Ammon's horn (tissue), 1 donor: Measurements from ENCODE around the gene IGFBP5.

ENCODE experiments used
- DNase-seq: peaks from one replicate; pipeline ENCODE4 v3.0.0-alpha.2; 2016; ENCODE audit warnings: low spot score

Gene IGFBP5

DNA sequence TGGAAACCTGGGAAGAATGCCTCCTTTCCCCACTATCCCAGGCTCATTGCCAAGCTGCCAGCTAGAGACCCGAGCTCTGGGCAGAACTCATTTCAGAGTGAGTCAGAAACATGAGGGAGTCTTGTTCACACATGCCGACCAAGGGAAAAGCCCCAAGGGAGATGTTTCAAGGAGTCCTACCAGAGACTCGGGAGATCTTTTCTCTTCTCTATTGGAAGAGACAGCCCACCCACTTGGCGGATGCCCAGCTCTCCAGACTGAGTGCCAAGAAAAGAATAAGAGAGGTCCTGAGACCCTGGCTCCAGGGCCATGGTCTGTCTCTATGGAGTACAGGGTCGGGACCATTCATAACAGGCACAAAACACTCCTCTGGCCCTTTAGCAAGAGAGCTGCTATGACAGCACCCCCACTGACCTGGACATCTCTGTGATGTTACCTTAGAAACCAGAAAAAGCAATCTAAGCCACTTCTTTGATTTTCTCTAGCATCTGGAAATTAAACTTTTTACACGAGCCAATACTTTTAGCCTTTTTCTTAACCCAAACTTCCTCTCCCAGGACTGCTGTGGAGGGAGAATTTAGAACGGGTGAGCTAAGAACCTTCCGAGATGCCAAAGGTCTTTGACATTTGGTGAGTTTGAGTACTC, 18.5 kb upstream of the IGFBP5 start:
- DNase-seq = no peak

DNA sequence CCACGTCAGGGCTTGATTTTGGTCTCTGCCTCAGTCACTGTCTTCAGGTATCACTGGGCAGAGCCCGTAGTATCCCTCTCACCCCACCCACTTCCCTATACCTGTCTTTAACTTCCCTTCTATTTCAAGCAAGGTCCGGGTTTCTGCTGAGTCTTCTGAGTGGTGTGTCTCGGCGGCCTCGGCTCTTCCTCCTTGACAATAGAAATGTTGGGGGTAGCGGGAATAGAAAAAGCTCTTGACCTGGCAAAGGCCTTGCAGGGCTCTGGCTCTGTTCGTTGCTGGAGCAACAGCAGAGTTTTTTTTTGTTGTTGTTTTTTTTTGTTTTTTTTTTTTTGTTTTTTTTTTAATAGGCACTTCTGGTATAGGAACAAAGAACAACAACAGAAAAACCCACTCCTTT, 16.0 kb upstream of the IGFBP5 start:
- no peak for DNase-seq

DNA sequence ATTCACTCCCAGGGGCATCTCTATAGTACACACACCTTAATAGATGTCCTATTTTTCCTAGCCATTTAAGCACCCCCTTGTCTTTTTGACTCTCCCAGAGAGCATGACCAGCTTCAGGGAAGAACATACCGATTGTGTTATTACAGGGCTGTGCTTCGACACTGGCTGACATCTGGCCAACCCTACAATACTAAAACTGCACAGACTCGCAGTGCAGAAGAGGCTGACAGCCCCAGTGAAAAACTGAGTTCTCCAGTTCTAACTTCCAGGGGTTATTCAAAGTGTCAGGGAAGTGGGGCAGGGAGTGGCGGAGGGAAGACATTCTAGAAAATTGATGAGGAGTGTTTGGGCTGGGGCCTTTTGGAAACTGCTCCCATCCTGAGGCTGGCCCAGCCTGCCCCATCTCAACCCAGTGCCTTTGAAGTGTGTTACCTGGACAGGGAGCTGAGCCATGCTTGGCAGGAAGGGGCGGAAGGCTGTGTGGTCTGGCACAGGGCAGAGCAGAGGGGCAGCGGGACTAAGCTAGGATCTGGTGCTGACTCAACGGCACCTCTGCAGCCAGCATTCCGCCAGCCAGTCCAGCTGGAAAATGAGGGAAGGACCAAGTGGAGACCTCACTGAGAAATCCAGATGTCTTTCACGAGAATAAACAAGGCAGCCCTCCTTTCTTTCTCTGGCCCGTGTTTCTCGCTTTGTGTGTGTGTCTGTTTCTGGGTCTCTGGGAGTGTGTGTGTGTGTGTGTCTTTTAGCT, 15.4 kb upstream of the IGFBP5 start:
- DNase-seq = no peak

DNA sequence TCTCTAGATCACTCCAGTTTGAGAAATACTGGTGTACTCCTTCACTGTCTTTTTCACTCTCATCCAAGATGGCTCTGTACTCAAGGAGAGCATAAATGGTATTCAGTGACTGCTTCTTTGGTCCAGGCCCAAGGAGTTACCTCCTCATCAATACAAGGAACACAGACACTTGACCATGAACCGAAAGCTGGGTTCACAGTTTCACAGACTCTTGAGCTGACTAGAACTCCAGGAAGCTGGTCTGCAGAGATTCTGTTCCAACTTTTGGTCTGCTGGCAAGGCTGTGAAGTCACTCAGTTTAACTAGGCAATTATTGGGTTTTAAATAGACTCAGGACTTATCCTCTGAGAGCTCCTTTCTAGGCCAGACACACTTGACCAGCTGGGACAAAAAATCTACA, 7.4 kb upstream of the IGFBP5 start:
- no peak for DNase-seq

DNA sequence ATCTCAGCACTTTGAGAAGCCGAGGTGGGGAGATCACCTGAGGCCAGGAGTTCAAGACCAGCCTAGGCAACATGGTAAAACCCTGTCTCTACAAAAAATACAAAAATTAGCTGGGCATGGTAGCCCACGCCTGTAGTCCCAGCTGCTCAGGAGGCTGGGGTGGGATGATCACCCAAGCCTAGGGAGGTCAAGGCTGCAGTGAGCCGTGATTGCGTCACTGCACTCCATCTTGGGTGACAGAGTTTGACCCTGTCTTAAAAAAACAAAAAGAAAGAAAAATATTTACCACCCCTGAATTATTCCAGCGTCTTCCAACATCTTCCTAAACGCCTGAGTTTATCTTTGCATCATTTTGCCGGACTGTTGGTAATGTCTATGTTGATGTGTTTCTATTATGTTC, 6.2 kb upstream of the IGFBP5 start:
- no peak for DNase-seq

DNA sequence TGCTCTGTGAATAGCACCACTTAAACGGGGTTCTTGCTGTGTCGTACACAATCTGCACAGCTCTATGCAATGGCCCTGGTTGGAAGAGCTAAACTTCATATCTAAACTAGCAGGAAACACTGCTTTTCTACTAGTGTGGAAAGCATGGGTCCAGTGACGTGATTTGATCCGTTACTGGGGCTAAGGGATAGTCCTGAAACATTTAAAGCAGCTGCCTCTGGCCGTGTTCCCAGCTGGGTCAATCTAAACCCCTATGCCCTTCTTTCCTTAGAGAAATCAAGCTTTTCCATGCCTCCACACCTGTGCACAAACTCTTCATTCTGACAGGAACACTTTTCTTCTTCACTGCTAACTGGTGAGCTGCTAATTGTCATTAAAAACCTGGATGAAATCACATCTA, 5.4 kb upstream of the IGFBP5 start:
- no peak for DNase-seq

DNA sequence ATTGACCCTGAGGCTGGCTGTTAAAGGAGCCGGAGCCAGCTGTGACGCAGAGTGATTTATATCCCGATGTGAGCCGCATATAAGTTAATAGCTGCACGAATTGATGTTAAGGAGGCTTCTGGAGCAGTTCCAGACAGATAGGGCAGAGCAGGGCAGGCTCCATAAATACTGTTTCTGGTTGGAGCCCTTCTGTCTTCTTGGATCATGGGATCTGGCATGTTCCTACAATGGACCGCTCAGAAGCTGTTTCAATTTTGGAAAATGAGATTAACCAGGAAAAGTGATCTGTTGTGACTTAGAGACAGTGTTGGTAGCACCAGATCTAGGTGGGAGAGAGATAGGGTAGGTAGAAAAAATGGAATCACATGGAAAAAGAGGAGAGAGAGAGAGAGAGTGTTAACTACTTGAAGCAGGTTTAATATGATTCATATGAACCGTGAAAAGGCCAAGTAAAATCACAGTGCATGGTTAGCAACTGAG, 4.8 kb upstream of the IGFBP5 start:
- no peak for DNase-seq

DNA sequence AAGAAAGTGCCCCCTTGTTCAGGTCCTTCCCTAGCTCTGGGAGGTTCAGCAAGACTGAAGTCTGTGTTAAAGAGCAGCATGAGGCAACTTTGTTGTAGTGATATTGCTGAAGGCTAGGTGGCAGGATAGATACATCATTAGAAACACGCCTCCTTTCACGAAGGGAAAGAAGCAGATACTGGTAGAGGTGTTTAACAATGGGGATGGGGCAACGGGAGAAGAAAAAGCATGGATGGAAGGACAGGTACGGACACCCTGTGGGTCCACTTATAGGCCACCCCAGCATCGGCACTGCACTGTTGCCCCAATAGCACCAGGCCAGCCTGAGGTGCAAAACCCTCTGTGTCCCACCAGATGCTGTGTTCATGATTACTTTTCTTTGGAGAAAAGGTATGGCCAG, 3.5 kb upstream of the IGFBP5 start:
- peak; percentile 90 for DNase-seq

DNA sequence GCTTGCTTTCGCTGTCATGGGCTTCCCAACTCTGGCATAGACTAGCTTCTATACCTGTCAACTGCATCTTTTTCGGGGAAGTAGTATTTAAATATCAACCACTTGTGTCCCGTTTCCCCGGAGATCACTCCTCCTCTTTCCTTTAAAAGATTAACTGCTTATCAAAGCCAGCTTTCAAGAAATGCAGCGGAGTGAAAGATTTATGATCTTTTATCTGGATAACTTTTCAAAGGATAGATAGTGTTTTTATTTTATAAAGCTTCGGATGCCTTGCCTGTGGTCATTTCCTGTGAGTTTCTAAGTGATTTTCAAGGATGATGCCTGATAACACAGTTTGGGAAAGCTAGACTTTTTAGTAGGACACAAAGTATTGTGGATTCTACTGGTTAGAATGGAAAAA, 2.9 kb upstream of the IGFBP5 start:
- DNase-seq = no peak

DNA sequence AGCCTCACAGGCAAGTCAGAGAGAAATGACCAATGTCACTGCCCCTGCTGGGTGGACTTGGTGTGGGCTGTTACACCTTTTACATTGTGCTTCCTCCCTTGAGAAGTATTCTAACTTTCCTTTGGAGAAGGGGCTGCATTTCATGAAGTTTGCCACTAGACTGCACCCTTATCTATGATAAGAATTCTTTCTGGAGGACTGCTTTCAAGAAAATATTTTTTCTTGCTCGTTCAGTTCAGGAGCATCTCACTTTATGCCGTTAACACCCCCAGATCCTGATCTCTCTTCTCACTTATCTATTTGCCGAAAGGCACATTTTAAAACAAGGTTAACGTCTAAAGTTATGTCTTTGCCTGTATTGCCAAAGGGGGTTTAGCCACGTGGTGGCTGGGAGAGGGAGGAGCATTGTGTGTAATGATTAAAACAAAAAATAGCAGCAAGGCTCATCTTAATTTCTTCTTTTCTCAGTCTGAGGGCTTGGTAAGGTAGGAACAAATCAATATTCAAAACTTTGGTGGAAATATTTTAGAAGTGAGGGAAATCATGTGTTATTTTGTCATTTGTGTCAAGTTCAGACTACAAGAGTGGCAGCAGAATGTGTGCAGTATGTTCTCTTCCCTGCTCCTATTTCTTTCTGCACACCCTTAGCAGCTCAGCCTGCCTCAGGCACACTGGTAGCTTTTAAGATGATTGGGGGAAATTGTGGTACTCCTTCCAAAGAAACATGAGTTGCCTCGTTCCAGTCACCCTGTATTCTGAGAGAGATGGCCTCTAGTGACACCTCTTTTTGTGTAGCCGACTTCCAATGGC, 1.6 kb upstream of the IGFBP5 start:
- no peak for DNase-seq

DNA sequence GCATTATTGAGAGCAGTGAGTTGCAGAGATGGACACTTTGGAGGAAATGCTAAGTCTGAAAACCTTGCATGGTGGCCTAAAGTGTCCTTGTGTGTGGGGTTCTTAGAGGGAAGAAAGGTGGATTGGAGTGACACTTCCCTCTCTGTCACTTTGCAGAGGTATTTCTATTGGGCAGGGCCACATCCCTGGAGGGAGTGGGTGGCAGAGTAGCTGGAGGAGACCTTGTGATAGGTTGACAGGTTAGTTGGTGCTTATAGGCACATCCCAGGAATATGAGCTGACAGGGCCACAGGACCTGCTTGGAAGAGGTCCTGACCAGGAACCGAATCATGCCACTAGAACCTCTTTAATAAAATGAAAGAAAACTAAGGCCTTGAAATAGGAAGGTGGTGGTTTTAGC, 972 bp upstream of the IGFBP5 start:
- DNase-seq = no peak

DNA sequence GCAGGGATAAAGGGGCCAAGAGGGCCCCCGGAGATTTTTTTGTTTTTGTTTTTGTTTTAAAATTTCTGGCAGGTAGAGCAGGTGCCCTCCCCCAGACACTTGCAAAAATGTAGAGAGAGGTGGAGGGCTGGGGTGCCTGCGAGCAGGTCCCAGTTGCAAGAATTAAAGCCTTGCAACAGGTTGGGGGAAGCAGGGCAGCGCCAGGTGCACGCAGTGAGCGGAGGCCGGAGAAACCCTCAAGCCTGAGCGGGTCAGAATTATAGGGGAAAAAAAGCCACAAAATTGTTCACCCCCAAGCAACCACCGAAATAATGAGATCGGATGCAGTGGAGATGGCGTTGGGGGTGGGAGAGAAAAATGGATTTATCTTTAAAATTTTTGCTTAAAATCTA, 527 bp downstream of the IGFBP5 start:
- no peak for DNase-seq

DNA sequence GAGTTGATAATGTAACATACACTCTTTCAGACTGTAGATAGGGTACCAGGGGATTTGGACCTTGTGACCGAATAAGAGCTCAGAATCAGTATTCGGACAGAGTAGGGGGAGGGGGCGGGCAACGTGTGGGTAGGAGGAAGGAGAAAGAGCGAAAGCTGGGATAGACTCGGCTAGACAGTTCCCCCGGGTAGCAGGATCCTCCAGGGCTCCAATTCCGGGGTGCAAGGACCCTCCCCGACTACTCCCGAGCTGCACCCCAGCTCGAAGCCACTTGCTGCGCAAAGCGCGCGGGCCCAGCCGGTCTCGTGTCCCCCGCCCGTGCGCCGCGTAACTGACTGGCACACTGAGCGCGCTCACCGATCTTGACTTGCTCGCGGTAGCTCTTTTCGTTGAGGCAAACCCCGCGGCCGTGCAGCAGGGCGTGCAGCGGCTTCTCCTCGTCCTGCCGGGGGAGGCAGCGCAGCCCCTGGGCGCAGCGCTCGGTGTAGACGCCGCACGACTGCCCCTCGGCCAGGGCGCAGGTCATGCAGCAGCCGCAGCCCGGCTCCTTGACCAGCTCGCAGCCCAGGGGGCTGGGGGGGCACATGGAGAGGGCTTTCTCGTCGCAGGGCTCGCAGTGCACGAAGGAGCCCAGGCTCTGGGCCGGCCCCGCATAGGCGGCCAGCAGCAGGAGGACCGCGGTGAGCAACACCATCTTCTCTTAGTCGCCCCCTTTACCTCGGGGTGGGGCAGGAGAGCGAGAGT, 1.1 kb downstream of the IGFBP5 start:
- DNase-seq = peak; percentile 67

DNA sequence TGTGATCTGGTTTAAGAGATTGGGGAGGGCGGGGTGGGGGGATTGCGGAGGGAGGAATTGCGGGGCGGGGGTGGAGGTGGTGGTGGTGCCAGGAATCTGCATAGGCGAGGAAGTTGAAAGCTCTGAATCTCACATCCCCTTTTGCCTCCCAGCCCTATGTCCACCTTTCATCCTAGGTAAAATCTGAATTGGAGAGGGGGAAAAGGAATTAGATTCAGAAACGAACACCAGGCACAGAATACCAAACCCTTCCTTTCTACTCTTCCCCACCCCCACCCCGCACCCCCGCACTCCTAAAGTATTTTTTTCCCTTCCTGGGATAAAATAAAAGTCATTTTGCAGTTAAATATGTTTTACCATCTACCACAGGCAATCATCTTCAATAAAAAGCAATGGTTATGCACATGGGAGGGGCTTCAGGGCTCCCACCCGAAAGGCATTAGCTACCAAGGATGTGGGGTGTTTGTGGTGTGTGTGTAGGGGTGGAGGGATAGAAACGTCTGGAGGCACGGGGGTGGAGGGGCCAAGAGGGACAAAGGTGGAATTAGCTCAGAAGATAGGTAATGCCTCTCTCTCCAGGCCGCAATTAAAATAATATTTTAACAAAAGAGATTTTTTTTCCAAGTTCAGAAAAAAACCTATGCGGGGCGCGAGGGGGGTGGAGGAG, 1.8 kb downstream of the IGFBP5 start:
- DNase-seq = no peak

DNA sequence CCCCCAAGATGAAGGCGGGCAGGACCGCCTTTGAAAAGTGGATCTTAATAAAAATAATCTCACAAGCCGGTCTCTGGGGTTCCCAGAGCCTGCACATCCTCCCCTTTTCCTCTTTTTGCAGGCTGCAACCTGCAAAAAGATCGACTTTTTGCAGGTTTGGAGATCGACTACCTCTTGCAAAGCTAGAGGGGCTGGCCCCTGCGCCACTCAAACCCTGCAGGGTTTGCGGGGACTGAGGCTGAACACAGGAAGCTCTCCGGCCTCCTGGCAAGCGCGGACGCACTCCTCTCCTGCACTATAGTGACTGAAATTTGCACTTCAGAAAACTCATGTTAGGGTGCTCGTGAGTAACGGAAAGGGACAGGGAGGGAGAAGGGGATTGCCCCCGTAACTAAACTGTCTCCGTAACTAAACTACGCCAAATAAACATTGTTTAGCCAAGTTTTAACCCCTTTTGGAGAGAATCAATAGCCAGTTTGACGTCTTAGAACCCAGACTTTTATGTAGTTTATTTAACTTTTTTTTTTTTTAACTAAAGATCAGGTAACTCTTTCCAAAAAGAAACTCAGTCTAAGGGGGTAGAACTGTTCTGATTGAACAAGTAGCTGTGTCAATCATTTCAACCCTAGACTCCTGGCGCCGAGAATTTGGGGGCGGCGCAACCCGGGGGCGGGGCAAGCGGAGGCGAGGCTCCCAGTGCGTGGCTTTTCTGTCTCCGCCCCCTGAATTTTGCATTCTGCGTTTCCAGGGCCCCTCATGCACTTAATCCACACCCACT, 2.5 kb downstream of the IGFBP5 start:
- DNase-seq = peak; percentile 70

DNA sequence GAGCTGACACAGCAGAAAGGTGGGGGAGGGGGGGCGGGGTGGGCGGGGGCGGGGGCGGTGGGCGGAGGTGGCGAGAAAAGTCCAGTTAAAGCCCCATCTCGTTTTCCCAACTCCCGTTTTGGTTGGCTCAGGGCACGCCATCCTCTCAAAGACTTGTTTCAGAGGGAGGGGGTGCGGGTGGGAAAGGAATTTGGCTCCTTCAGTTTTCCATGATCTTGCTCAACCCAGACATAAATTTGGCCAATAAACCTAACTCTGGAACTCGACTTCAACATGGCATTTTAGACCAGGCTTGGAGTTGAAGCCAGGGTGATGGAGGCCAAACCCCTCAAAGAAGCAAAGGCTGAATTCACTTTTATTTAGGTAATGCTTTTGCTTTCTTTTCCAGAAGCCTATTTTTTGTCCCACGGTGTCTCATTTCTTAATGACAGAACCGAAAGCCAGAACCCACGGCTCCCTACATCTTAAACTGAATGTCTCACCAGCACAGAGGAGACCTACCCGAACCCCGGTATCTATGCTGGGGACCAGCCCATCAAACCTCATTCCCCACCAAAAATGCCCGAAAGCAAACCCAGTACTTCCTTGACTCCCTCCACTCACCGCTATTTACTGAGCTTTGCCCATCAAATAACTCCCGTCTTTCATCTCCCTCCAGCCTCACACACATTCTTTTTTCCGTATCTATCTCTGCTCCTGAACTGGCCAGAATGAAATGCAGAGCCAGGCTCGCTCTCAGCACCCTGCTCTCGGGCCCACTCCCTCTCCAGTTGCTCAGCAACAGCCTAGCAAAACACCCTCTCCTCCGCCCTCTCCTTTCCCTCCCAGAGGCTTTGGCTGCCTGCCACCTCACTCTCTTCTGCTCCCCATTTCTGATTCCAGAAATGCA, 4.3 kb downstream of the IGFBP5 start:
- DNase-seq = peak; percentile 88

DNA sequence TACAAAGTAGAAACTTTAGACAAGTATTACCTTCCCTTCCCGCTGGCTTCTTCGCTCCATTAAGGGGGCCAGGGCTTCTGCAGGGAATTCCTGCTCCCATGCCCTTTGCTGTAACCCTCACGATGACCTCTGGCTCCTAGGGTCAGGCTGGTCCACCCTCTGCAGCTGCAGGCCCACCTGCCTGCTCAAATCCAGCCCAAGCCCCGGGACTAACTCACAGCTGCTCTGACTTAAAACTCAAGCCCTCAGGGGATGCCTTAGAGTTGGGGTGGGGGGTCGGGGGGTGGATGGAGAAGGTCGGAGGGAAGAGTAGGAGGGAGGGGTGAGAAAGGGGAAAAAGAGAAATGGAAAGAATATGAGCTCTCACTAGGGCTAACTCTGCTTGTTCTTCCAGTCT, 4.9 kb downstream of the IGFBP5 start:
- DNase-seq = no peak

DNA sequence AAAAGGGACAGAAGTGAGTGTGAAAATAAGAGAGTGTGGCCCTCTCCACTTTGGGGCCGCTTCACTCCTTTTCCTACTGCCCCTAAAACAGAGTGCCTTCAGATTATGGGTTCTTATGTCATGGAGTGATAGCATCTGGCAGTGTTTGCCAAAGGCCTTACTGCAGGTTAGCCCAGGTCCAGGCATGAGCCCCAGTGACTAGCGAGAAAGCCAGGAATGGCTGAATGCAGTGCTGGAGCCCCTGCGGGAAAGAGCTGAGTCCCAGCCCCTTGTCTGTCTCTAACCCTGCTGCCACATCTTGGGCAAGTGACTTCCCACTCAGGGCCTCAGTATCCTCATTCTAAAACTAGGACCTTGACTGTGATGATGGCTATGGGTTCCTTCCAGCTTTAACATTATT, 6.0 kb downstream of the IGFBP5 start:
- no peak for DNase-seq

DNA sequence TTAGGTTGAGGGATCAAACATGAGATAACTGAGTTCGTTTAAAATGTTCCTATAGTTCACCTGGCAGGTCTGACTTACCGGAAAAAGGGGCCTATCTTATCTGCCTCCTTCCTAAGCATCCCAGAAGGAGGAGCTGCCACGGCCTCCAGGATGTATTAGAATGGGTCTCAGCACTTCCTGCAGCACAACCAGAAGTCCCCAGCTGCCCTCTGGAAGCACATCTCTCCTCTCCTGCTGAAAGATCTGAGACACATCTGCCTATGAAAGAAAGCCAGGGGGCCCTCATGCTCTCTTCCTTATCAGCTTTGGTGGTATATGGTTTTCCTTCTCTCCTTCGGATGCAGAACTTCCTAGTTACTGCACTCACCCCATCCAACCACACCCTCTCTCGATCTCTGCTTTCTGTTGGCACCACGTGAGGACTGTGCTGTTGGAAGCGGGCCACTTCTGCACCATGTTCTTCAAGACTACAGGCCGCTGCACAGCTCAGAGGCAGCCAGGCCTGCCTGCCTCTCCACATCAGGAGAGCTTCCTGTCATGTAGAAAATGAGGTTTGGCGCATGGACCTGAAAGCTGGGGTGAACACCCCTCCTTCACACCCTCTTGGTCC, 6.5 kb downstream of the IGFBP5 start:
- DNase-seq = no peak
